Natural killer cell treated with Interleukin-12 subunit alpha and Interleukin-12 subunit beta and Interleukin-15 and Interleukin-18, amount 100 ng/mL, for 72 hours (primary cell): Measurements from ENCODE around the gene PPM1L. TPM values are rescaled to one million over a fixed set of nuclear protein-coding genes. Genes with fewer than 3 reads are reported as not detected.

Experiments
- ATAC-seq, 2 donors: fragments of 150-1000 bp; cut with Tn5 transposase in 1 of 2; sonication (Bioruptor Pico), chemical (Tn5 transposase) in 1 of 2; 2 replicates each; pipeline ENCODE4 v1.10.0; 2021
- DNase-seq: peaks from one replicate; pipeline ENCODE4 v3.0.0; 2022; ENCODE audit warnings: low spot score
- H3K27ac Mint-ChIP-seq, 2 donors: 1 replicate in 1 of 2; 2 replicates in 1 of 2; pipeline ENCODE4 v1.8.0; 2022; ENCODE audit warnings: mixed read lengths in 2 of 2, mild to moderate bottlenecking in 1 of 2, moderate library complexity in 1 of 2
- H3K27me3 Mint-ChIP-seq, 2 donors: 1 replicate in 1 of 2; 2 replicates in 1 of 2; pipeline ENCODE4 v1.8.0; 2022; ENCODE audit warnings: mixed read lengths in 2 of 2
- H3K36me3 Mint-ChIP-seq: one replicate; pipeline ENCODE4 v1.8.0; 2022; ENCODE audit warnings: mixed read lengths
- H3K4me1 Mint-ChIP-seq, 2 donors: 1 replicate in 1 of 2; 2 replicates in 1 of 2; pipeline ENCODE4 v1.8.0; 2022; ENCODE audit warnings: low read depth in 2 of 2, mixed read lengths in 2 of 2, mild to moderate bottlenecking in 1 of 2
- H3K4me3 Mint-ChIP-seq: one replicate; pipeline ENCODE4 v1.8.0; 2022; ENCODE audit warnings: mixed read lengths
- H3K9me3 Mint-ChIP-seq: 2 replicates; pipeline ENCODE4 v1.8.0; 2022; ENCODE audit warnings: mixed read lengths
- total RNA-seq, 2 donors: library from RNA; stranded (reverse); gene quantifications; one replicate each; pipeline ENCODE4 v1.2.3, GENCODE V29; 2022

Gene PPM1L
- total RNA-seq, 2 donors from 2014 or later: 14.9 to 15.2 TPM

DNA sequence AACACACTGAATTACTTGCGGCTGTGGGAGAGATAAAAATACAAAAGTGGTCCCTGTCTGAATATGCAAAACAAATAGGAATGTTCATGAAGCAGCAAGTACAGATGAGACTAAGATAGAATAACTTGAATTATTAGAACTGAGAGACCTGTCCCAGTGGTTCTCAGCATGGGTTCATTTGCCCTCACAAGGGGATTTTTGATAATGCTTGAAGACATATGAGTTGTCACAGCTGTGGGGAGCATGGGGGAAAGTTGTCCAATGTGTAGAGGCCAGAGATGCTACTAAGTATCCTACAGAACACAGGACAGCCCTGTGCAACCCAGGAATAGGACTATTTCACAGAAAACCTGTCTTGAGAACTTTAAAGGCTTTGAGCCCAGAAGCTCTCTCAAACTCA lies 22.4 kb downstream of the PPM1L start:
- Mint-ChIP-seq H3K27ac (peak overlapping the region; percentile 19 to 47), H3K27me3 (no peaks in the 10 kb centered on the region), H3K9me3 (no peaks in the 10 kb centered on the region), H3K4me3 (no peak overlapping the region), H3K36me3 (no peaks in the 10 kb centered on the region), H3K4me1 (peaks cover 34 to 52% of the 10 kb centered on the region in 2 donors)
- DNase-seq (no peak), ATAC-seq (no peak)

DNA sequence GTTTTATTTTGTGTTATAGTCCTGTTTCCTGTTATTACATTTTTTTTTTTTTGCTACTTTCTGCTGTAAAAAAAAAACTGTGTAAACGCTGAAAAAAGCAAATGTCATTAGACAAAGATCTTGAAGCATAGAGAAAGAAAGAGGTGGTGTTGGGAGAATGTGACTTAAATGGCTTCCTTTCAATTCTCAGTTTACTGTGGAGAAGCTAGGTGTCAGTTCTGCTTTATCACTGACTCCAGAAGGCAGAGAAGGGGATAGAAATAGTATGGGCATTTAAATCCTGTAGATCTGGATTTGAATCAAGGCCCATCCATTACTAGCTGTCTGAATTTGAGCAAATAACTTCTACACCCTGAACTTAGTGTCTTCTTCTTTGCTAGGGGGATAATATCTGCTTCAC lies 23.0 kb downstream of the PPM1L start:
- Mint-ChIP-seq H3K4me3 (no peak overlapping the region), H3K27me3 (no peaks in the 10 kb centered on the region), H3K27ac (peak overlapping the region; percentile 19 to 47), H3K9me3 (no peaks in the 10 kb centered on the region), H3K4me1 (peaks cover 28 to 48% of the 10 kb centered on the region in 2 donors), H3K36me3 (no peaks in the 10 kb centered on the region)
- no peak for DNase-seq
- ATAC-seq: no peak

DNA sequence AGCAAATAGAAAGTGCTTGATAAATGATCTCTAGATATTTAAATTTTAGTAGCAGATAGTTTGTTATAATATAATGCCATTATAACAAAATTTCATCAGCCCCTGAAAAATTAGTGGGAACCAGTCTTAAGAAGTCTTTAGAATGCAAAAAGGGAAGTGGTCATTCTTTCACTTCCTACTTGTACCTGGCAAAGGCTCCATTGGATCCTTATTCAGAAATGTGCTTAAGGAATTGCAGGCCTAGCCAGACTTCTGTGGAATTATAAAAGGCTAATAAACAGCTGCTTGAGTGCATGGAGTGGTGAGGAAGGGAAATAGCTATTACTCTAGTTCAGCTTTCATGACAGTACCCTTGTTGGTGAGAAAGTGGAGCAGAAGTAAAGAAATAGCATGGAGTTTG lies 24.2 kb downstream of the PPM1L start:
- Mint-ChIP-seq H3K4me3 (no peak overlapping the region), H3K9me3 (no peaks in the 10 kb centered on the region)

GRCh38 chr3:160781402-160781801 lies 25.4 kb downstream of the PPM1L start:
- H3K4me3 Mint-ChIP-seq: peak overlapping the region; percentile 46
- peaks cover 3% of the 10 kb centered on the region for H3K9me3 Mint-ChIP-seq
- peak overlapping the region; percentile 59 to 61 for H3K27ac Mint-ChIP-seq
- H3K4me1 Mint-ChIP-seq: peaks cover 37 to 53% of the 10 kb centered on the region in 2 donors
- ATAC-seq (peak; percentile 20 to 55), DNase-seq (no peak)
- H3K27me3 Mint-ChIP-seq: no peaks in the 10 kb centered on the region
- H3K36me3 Mint-ChIP-seq: peaks cover 6% of the 10 kb centered on the region

More for the DNA sequence above, 24.2 kb downstream of the PPM1L start:
- DNase-seq (no peak), ATAC-seq (no peak)
- H3K27me3 Mint-ChIP-seq: no peaks in the 10 kb centered on the region
- H3K36me3 Mint-ChIP-seq: no peaks in the 10 kb centered on the region
- no peak overlapping the region for H3K27ac Mint-ChIP-seq
- H3K4me1 Mint-ChIP-seq: peaks cover 29 to 48% of the 10 kb centered on the region in 2 donors

DNA sequence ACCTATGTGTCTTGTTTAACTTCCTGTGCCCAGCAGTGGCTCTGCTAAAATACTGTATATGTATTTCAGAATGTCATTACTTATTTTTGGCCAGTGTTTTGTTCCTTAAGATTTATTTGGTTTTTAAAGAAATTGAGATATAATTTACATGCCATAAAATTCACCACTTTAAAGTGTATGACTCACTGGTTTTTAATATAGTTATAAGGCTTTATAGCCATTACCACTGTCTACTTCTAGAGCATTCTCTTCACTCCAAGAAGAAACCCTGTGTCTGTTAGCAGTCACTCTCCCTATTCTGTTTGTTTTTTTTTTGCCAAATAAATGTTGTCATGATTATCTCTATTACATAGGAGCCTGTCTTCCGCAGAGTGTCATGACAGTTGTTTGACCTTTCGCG lies 25.8 kb downstream of the PPM1L start:
- H3K36me3 Mint-ChIP-seq: peaks cover 6% of the 10 kb centered on the region
- DNase-seq (no peak), ATAC-seq (no peak)
- peak overlapping the region; percentile 59 to 61 for H3K27ac Mint-ChIP-seq
- H3K4me1 Mint-ChIP-seq: peaks cover 40 to 53% of the 10 kb centered on the region in 2 donors
- no peaks in the 10 kb centered on the region for H3K27me3 Mint-ChIP-seq
- peak overlapping the region; percentile 54 for H3K4me3 Mint-ChIP-seq
- peaks cover 3% of the 10 kb centered on the region for H3K9me3 Mint-ChIP-seq

DNA sequence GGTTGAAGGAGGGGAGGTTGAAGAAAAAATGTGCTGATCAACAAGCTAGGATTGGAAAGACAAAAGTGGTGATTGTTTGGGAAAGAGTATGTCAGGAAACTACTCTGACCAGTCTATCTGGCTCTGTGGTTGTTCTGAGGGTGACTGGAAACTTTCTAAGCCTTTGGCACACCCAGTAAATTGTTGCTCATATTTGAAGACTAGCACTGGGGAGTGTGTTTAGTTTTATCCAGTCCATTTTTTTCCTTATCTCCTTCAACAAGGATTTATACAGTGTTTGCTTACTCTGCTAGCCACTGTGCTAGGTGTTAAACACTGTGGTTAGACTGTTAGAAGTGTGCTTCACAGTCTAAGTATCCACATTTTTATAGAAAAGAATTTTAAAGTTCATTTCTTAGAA lies 28.8 kb downstream of the PPM1L start:
- Mint-ChIP-seq H3K4me3 (peak overlapping the region; percentile 21), H3K27ac (peak overlapping the region in 1 of 2 donors; percentile 9), H3K27me3 (no peaks in the 10 kb centered on the region), H3K9me3 (peaks cover 3% of the 10 kb centered on the region), H3K36me3 (peaks cover 19% of the 10 kb centered on the region), H3K4me1 (peaks cover 30 to 39% of the 10 kb centered on the region in 2 donors)
- DNase-seq (no peak), ATAC-seq (peak; percentile 51 to 59)

GRCh38 chr3:160790726-160791125 lies 34.7 kb downstream of the PPM1L start:
- DNase-seq (no peak), ATAC-seq (no peak)
- peaks cover 34 to 56% of the 10 kb centered on the region in 2 donors for H3K4me1 Mint-ChIP-seq
- H3K27me3 Mint-ChIP-seq: no peaks in the 10 kb centered on the region
- H3K9me3 Mint-ChIP-seq: peaks cover 3% of the 10 kb centered on the region
- H3K4me3 Mint-ChIP-seq: no peak overlapping the region
- H3K36me3 Mint-ChIP-seq: peaks cover 18% of the 10 kb centered on the region
- peak overlapping the region in 1 of 2 donors; percentile 6 for H3K27ac Mint-ChIP-seq

- ATAC-seq (peak in 1 of 2 donors; percentile 57), DNase-seq (no peak)
- Mint-ChIP-seq H3K27me3 (no peaks in the 10 kb centered on the region), H3K36me3 (peaks cover 7% of the 10 kb centered on the region), H3K27ac (no peak overlapping the region), H3K4me3 (no peak overlapping the region), H3K4me1 (peaks cover 42 to 67% of the 10 kb centered on the region in 2 donors), H3K9me3 (no peaks in the 10 kb centered on the region)
Measured at GRCh38 chr3:160792540-160792939, 36.5 kb downstream of the PPM1L start.

DNA sequence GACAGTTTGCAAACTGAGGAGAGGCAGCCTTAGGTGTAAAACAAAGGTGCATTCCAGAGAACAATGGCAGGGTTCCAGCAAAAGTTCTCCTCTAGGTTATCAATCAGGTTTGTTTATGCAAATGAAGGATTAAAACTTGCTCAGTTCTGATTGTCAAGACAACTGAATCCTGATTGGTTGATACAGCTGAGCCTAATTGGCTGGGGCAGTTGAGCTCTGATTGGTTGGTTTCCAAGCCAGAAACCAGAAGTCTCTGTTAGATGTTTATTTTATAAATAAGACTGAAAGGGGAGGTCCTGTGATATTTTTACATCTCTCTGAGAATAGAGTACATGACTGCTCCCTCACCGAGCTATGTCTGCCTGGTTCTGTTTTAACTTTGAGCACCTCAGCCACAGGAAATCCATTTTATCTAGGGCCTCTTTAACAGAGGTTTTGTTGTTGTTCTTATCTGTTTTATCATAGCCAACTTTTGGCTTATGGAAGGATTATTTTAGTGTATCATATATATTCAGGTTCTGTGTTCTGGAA lies 37.8 kb downstream of the PPM1L start:
- peak overlapping the region; percentile 45 to 49 for H3K27ac Mint-ChIP-seq
- H3K4me3 Mint-ChIP-seq: no peak overlapping the region
- no peaks in the 10 kb centered on the region for H3K27me3 Mint-ChIP-seq
- ATAC-seq (no peak), DNase-seq (no peak)
- no peaks in the 10 kb centered on the region for H3K36me3 Mint-ChIP-seq
- no peaks in the 10 kb centered on the region for H3K9me3 Mint-ChIP-seq
- peaks cover 48 to 71% of the 10 kb centered on the region in 2 donors for H3K4me1 Mint-ChIP-seq

- no peak for DNase-seq
- H3K27me3 Mint-ChIP-seq: no peaks in the 10 kb centered on the region
- H3K4me1 Mint-ChIP-seq: peaks cover 52 to 72% of the 10 kb centered on the region in 2 donors
- H3K4me3 Mint-ChIP-seq: no peak overlapping the region
- no peak for ATAC-seq
- H3K36me3 Mint-ChIP-seq: no peaks in the 10 kb centered on the region
- no peaks in the 10 kb centered on the region for H3K9me3 Mint-ChIP-seq
- peak overlapping the region; percentile 15 to 40 for H3K27ac Mint-ChIP-seq
Measured at GRCh38 chr3:160796089-160796812, 40.2 kb downstream of the PPM1L start.

DNA sequence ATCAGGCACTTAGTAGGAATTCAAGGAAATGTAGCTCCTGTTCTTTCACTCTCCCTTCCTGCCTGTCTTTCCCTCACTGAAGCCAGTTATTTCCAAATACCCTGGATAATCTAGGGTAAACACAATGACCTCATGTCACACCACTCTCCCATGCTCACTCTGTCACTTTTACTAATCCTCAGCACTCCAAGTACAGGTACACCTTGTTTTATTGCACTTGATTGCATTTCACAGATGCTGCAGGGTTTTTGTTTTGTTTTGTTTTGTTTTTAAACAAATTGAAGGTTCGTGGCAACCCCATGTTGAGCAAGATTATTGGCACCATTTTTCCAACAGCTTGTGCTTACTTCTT lies 40.8 kb downstream of the PPM1L start:
- H3K4me3 Mint-ChIP-seq: no peak overlapping the region
- H3K27me3 Mint-ChIP-seq: no peaks in the 10 kb centered on the region
- ATAC-seq: no peak
- H3K4me1 Mint-ChIP-seq: peaks cover 56 to 69% of the 10 kb centered on the region in 2 donors
- DNase-seq: no peak
- H3K27ac Mint-ChIP-seq: peak overlapping the region in 1 of 2 donors; percentile 15
- no peaks in the 10 kb centered on the region for H3K36me3 Mint-ChIP-seq
- no peaks in the 10 kb centered on the region for H3K9me3 Mint-ChIP-seq

DNA sequence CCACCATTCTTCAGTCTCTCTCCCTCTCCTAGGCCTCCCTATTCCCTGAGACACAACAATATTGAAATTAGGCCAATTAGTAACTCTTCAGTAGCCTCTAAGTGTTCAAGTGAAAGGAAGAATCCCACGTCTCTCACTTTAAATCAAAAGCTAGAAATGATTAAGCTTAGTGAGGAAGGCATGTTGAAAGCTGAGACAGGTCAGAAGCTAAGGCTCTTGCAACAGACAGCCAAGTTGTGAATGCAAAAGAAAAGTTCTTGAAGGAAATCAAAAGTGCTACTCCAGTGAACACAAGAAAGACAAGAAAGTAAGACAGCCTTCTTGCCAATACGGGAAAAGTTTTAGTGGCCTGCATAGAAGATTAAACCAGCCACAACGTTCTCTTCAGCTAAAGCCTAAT lies 41.3 kb downstream of the PPM1L start:
- Mint-ChIP-seq H3K4me1 (peaks cover 62 to 73% of the 10 kb centered on the region in 2 donors), H3K4me3 (peak overlapping the region; percentile 51), H3K27ac (peak overlapping the region; percentile 7 to 15), H3K9me3 (no peaks in the 10 kb centered on the region), H3K36me3 (no peaks in the 10 kb centered on the region), H3K27me3 (no peaks in the 10 kb centered on the region)
- ATAC-seq (no peak), DNase-seq (no peak)

DNA sequence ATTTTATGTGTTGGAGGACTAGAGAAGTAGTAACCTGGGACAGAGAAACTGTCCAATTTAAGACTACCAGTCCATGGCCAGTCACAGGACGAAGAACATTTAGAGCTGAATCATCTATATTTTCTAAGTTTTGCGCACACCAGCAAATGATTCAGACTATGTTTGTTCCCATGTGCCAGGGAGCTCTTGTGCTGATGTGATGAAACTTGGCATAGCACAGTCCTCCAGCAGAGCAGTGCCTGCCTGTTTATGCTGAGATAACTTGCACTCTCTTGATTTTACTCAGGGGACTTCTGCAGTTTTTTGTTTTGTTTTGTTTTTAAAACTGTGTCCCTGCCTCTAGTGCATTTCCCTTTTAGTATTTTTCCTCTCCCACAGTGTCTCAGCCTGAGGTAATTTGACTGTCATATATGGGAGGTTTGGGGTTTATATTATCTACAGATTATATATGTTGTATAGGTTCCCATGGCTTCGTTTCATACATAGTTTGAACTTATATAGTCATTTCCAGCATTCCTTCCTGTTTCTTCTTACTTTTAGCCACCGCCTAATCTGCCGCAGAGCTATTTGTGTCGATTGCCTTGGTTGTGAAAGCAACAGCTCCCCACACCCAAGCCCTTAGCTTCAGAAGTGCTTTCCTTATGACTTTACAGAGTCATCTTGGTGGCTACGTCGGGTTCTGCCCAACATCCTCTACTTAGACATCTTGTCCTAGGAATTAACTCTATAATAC lies 45.5 kb downstream of the PPM1L start:
- ATAC-seq (peak; percentile 95), DNase-seq (peak; percentile 78)
- H3K9me3 Mint-ChIP-seq: no peaks in the 10 kb centered on the region
- H3K4me3 Mint-ChIP-seq: peak overlapping the region; percentile 70
- peak overlapping the region; percentile 80 to 90 for H3K27ac Mint-ChIP-seq
- H3K4me1 Mint-ChIP-seq: peaks cover 47 to 57% of the 10 kb centered on the region in 2 donors
- no peaks in the 10 kb centered on the region for H3K36me3 Mint-ChIP-seq
- no peaks in the 10 kb centered on the region for H3K27me3 Mint-ChIP-seq

DNA sequence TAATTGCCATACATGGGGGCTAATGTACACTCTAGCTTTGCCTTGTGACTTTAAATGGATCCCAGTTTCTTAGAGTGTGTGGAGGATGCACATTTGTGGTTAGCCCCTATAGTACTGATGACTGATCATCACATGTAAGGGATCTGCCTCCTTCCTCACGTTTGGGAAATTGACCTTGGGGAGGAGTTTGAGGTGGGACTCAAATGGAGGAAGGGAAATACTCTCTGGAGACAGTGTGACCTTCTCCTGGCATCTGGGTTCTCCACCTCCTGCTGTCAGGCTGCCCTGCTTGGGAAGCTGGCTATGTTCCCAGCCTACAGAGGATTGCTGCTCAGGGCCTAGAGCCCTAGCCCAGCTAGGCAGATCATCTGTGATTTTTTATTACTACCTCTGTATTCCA lies 48.7 kb downstream of the PPM1L start:
- H3K4me3 Mint-ChIP-seq: no peak overlapping the region
- no peaks in the 10 kb centered on the region for H3K27me3 Mint-ChIP-seq
- no peaks in the 10 kb centered on the region for H3K9me3 Mint-ChIP-seq
- no peak overlapping the region for H3K27ac Mint-ChIP-seq
- H3K36me3 Mint-ChIP-seq: no peaks in the 10 kb centered on the region
- no peak for DNase-seq
- ATAC-seq: no peak
- H3K4me1 Mint-ChIP-seq: peaks cover 32 to 36% of the 10 kb centered on the region in 2 donors
